ENCODE results near the gene TNFSF9.
A peak's percentile ranks its signal among the peaks of the same experiment; 100 is the strongest.
"Not testable (repeated sequence)": the region's sequence is repeated elsewhere in the genome, so short reads cannot be mapped to it uniquely, and the experiment has no call there.

TNFSF9 gene

DNA sequence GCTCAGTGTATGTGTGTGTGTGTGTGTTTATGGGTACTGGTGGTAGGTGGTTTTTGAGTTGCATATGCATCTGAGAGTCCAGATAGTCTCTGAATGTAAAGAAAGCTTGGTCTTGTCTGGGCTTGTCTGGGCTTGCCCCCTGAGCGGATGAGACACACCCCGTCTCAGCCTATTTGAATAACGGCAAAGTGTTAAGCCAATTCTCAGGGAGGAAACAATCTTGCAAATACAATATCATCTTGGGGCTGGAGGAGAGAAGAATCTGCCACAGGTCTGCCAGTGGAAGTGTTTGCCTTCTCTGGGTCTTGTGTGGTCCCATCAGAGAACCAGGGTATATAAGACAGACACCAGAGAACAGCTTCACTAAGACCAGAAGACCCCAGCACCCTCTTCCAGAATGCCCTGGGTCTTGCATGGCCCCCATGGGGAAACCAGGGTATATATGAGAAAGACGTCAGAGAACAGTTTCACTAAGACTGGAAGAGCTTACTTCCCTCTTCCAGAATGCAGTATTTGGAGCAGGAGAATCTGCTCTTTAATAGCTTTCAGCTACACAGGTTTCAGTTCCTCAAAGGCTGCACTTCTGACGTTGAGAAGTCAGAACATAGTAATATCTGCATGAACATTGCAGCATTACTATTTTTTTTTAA is 46.8 kb downstream of the TNFSF9 start:
- peak overlapping the region; percentile 49; the same call in 1 of the 2 replicates for H3K27ac ChIP-seq (replicated peaks)
- H3K4me3 ChIP-seq (replicated peaks; ENCODE audit: insufficient read depth, low read length): no peak overlapping the region
- DNase-seq (ENCODE audit: low read depth in 1 of 2, low spot score in 1 of 2): peak; percentile 14 to 51
- no peak; the same call in 1 of the 2 replicates for TF ChIP-seq SPI1 (IDR thresholded peaks at IDR 0.05; ENCODE audit: borderline replicate concordance, low read depth)
- TF ChIP-seq POLR2AphosphoS5 (IDR thresholded peaks at IDR 0.05; ENCODE audit: low read depth): no peak
- no peak for TF ChIP-seq REST (IDR thresholded peaks at IDR 0.05; ENCODE audit: insufficient replicate concordance, low read depth)
- no peak for TF ChIP-seq CTCF (IDR thresholded peaks at IDR 0.05; ENCODE audit: insufficient read depth, low read length)
- no peak for TF ChIP-seq GABPA (IDR thresholded peaks at IDR 0.05; ENCODE audit: low read depth)
- no peaks in the 10 kb centered on the region for H3K27me3 ChIP-seq (ENCODE audit: insufficient read depth, poor library complexity, severe bottlenecking)

- Histone ChIP-seq H3K4me3 (replicated peaks; ENCODE audit: insufficient read depth, low read length) (no peak overlapping the region), H3K27me3 (ENCODE audit: insufficient read depth, poor library complexity, severe bottlenecking) (no peaks in the 10 kb centered on the region), H3K27ac (replicated peaks) (no peak overlapping the region)
- no peak for DNase-seq (ENCODE audit: low read depth in 1 of 2, low spot score in 1 of 2)
- no peak for TF ChIP-seq SPI1 (IDR thresholded peaks at IDR 0.05; ENCODE audit: borderline replicate concordance, low read depth)
- no peak for TF ChIP-seq REST (IDR thresholded peaks at IDR 0.05; ENCODE audit: insufficient replicate concordance, low read depth)
- no peak for TF ChIP-seq CTCF (IDR thresholded peaks at IDR 0.05; ENCODE audit: insufficient read depth, low read length)
- no peak for TF ChIP-seq GABPA (IDR thresholded peaks at IDR 0.05; ENCODE audit: low read depth)
- TF ChIP-seq POLR2AphosphoS5 (IDR thresholded peaks at IDR 0.05; ENCODE audit: low read depth): no peak
These were observed 48.8 kb downstream of the TNFSF9 start for GRCh38 chr19:6579450-6580178.

GRCh38 chr19:6580313-6580712 is 49.5 kb downstream of the TNFSF9 start:
- no peak for DNase-seq (ENCODE audit: low read depth in 1 of 2, low spot score in 1 of 2)
- TF ChIP-seq CTCF (IDR thresholded peaks at IDR 0.05; ENCODE audit: insufficient read depth, low read length) (no peak), SPI1 (IDR thresholded peaks at IDR 0.05; ENCODE audit: borderline replicate concordance, low read depth) (no peak), POLR2AphosphoS5 (IDR thresholded peaks at IDR 0.05; ENCODE audit: low read depth) (no peak), GABPA (IDR thresholded peaks at IDR 0.05; ENCODE audit: low read depth) (no peak), REST (IDR thresholded peaks at IDR 0.05; ENCODE audit: insufficient replicate concordance, low read depth) (no peak)
- H3K27me3 ChIP-seq (ENCODE audit: insufficient read depth, poor library complexity, severe bottlenecking): no peaks in the 10 kb centered on the region
- H3K27ac ChIP-seq (replicated peaks): no peak overlapping the region
- H3K4me3 ChIP-seq (replicated peaks; ENCODE audit: insufficient read depth, low read length): no peak overlapping the region

DNA sequence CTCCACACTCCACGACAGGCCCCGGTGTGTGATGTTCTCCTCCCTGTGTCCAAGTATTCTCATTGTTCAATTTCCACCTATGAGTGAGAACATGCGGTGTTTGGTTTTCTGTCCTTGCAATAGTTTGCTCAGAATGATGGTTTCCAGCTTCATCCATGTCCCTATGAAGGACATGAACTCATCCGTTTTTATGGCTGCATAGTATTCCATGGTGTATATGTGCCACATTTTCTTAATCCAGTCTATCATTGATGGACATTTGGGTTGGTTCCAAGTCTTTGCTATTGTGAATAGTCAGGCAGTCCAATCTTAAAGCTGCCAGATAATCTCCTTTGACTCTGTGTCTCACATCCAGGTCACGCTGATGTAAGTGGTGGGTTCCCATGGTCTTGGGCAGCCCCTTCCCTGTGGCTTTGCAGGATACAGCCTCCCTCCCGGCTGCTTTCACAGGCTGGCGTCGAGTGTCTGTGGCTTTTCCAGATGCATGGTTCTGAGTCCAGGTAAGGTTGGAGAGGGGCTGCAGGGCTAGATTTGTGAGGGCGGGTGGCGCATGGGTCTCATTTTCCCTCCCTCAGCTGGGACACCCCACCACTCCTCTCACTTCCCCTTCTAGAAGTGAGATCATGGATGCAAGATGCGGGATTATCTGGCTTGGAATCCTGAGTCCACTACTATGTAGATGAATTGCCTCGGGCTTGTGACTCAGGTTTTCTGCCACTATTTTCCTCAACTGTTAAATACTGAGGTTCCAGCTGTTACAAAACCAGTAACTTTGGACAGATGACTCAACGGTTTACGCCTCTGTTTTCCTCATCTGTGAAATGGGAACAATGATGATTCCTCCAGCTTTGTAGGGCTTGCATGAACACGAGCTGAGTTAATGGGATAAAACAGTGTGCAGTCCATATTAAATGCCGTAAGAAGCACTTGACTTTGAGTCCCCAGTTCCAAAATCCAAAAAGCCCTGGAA is 52.0 kb downstream of the TNFSF9 start:
- not testable (repeated sequence) for H3K27me3 ChIP-seq (ENCODE audit: insufficient read depth, poor library complexity, severe bottlenecking); H3K4me3 ChIP-seq (replicated peaks; ENCODE audit: insufficient read depth, low read length); DNase-seq (ENCODE audit: low read depth in 1 of 2, low spot score in 1 of 2); H3K27ac ChIP-seq (replicated peaks)

Data from HL-60 (cell line).